B cell (primary cell): ENCODE measurements around the gene PARD3B. TPM values are rescaled to one million over a fixed set of nuclear protein-coding genes. Genes with fewer than 3 reads are reported as not detected.

ENCODE experiments used
- ATAC-seq: fragments of 200-7000 bp; cut with Tn5 transposase; one replicate; pipeline ENCODE4 v1.10.0; 2021; ENCODE audit warnings: low read depth, mild to moderate bottlenecking, moderate number of reproducible peaks, moderate library complexity
- CTCF ChIA-PET: fragments of 350-600 bp; sonication (Branson Sonifier 250); formaldehyde crosslinking; loops from one replicate; lab custom pipeline; 2021; ENCODE audit warnings: antibody characterized with exemption, inconsistent platforms; lab: Charles Lee
- POLR2A ChIA-PET: fragments of 350-600 bp; sonication (Branson Sonifier 250); formaldehyde crosslinking; loops from one replicate; lab custom pipeline; 2021; ENCODE audit warnings: antibody characterized with exemption; lab: Charles Lee
- DNase-seq: peaks from one replicate; pipeline ENCODE4 v3.0.0; 2013
- H2AFZ ChIP-seq: 2 replicates; pipeline ENCODE4 v1.6.1; 2012; ENCODE audit warnings: mild to moderate bottlenecking, low read depth, low read length; ENCODE audit not compliant: insufficient read depth, poor library complexity, severe bottlenecking
- H3K27ac ChIP-seq, 2 donors: 1 replicate in 1 of 2; 2 replicates in 1 of 2; pipeline ENCODE4 v1.5.1; 2012 to 2013; ENCODE audit warnings: low read length in 2 of 2, mild to moderate bottlenecking in 2 of 2, moderate library complexity in 1 of 2
- H3K27me3 ChIP-seq, 4 experiments: fragments of 200-600 bp in 1 of 4; sonication (generic) in 1 of 4; replicated peaks in 1 of 4; 1 replicate in 2 of 4; 2 replicates in 2 of 4; pipeline versions ENCODE4 v1.6.1 to v1.7.0; 2013 to 2016; ENCODE audit warnings: low read length in 3 of 4, mild to moderate bottlenecking in 2 of 4, mixed read lengths in 1 of 4, moderate library complexity in 1 of 4; ENCODE audit not compliant: insufficient read depth in 4 of 4, control insufficient read depth in 3 of 4; ENCODE audit errors: control extremely low read depth in 1 of 4
- H3K36me3 ChIP-seq, 2 experiments: replicated peaks in 1 of 2; 1 replicate in 1 of 2; 2 replicates in 1 of 2; pipeline versions ENCODE4 v1.6.1 to v1.7.1; 2013; ENCODE audit warnings: low read length in 1 of 2; ENCODE audit not compliant: insufficient read depth in 2 of 2, control insufficient read depth in 1 of 2; ENCODE audit errors: control extremely low read depth in 1 of 2, extremely low read depth in 1 of 2
- H3K4me1 ChIP-seq, 2 donors: fragments of 200-600 bp in 1 of 2; sonication (generic) in 1 of 2; 1 replicate in 1 of 2; 2 replicates in 1 of 2; pipeline versions ENCODE4 v1.5.1 to v1.6.1; 2013 to 2017; ENCODE audit warnings: low read length in 2 of 2; ENCODE audit not compliant: control insufficient read depth in 2 of 2, insufficient read depth in 2 of 2
- H3K4me2 ChIP-seq: replicated peaks from 2 replicates; pipeline ENCODE3; 2012; ENCODE audit warnings: mild to moderate bottlenecking, low read depth, low read length; ENCODE audit not compliant: poor library complexity, severe bottlenecking
- H3K4me3 ChIP-seq, 5 experiments: fragments of 200-600 bp in 1 of 5; sonication (generic) in 1 of 5; 1 replicate in 3 of 5; 2 replicates in 2 of 5; pipeline versions ENCODE4 v1.5.1 to v1.7.0; 2011 to 2016; ENCODE audit warnings: low read length in 4 of 5, mild to moderate bottlenecking in 4 of 5, low read depth in 2 of 5, control low read depth in 1 of 5, moderate library complexity in 1 of 5; ENCODE audit not compliant: insufficient read depth in 1 of 5; ENCODE audit errors: control extremely low read depth in 1 of 5, extremely low read depth in 1 of 5
- H3K79me2 ChIP-seq: fragments of 200-600 bp; sonication (generic); one replicate; pipeline ENCODE4 v1.6.0; 2016; ENCODE audit warnings: low read length; ENCODE audit not compliant: control insufficient read depth, insufficient read depth
- H3K9ac ChIP-seq: fragments of 200-600 bp; sonication (generic); 2 replicates; pipeline ENCODE4 v1.6.1; 2017; ENCODE audit warnings: mild to moderate bottlenecking, low read length, moderate library complexity
- H3K9me3 ChIP-seq, 3 donors: one replicate each; pipeline versions ENCODE4 v1.6.1 to v1.7.1; 2013; ENCODE audit warnings: low read length in 2 of 3; ENCODE audit not compliant: control insufficient read depth in 2 of 3, insufficient read depth in 1 of 3; ENCODE audit errors: control extremely low read depth in 1 of 3
- H4K20me1 ChIP-seq: 2 replicates; pipeline ENCODE4 v1.6.0; 2012; ENCODE audit warnings: mild to moderate bottlenecking, low read length; ENCODE audit not compliant: insufficient read depth, control insufficient read depth, poor library complexity, severe bottlenecking
- H3K27ac Mint-ChIP-seq: one replicate; pipeline ENCODE4 v1.8.0; 2021; ENCODE audit warnings: mixed read lengths
- H3K27me3 Mint-ChIP-seq: one replicate; pipeline ENCODE4 v1.8.0; 2021; ENCODE audit warnings: mixed read lengths
- H3K4me1 Mint-ChIP-seq: one replicate; pipeline ENCODE4 v1.8.0; 2021; ENCODE audit warnings: mixed read lengths
- H3K4me3 Mint-ChIP-seq: one replicate; pipeline ENCODE4 v1.8.0; 2021; ENCODE audit warnings: mixed read lengths
- H3K9me3 Mint-ChIP-seq: one replicate; pipeline ENCODE4 v1.8.0; 2022; ENCODE audit warnings: mixed read lengths; ENCODE audit not compliant: insufficient read depth
- CTCF ChIP-seq: fragments of 200-600 bp; IDR thresholded peaks from one replicate; pipeline ENCODE4 v1.8.0; 2022; ENCODE audit warnings: antibody characterized with exemption, mild to moderate bottlenecking
- EZH2 ChIP-seq: IDR thresholded peaks from 2 replicates; pipeline ENCODE4 v1.6.1; 2012; ENCODE audit warnings: borderline replicate concordance, low read depth, mild to moderate bottlenecking, moderate library complexity, low read length; ENCODE audit not compliant: insufficient read depth, poor library complexity, severe bottlenecking
- WGBS: methylation state at CpG from one replicate; pipeline ENCODE4 v1.1.5; 2013; ENCODE audit warnings: missing lambda C conversion rate; ENCODE audit not compliant: insufficient coverage; 5-methylcytosine and 5-hydroxymethylcytosine counted together
- intact Hi-C: fragments of 100-400 bp; cut with micrococcal nuclease; formaldehyde crosslinking; loops from one replicate; pipeline ENCODE4 v1.10.0; 2022
- polyA minus RNA-seq: library from RNA; depleted of rRNA, polyadenylated mRNA; stranded (reverse); fragments of >200 nt; gene quantifications from 2 replicates; pipeline ENCODE4 v1.2.3, GENCODE V29; 2012
- polyA plus RNA-seq: library from polyadenylated mRNA; depleted of rRNA; stranded (reverse); fragments of >200 nt; gene quantifications from 2 replicates; pipeline ENCODE4 v1.2.3, GENCODE V29; 2012
- total RNA-seq, 2 donors: library from RNA; stranded (reverse); fragments of 120-200 nt in 1 of 2; gene quantifications; 1 replicate in 1 of 2; 2 replicates in 1 of 2; pipeline versions ENCODE4 v1.2.3 to v1.2.4, GENCODE V29; 2013 to 2022

PARD3B gene
- total RNA-seq (not detected in 2 replicates), polyA plus RNA-seq (not detected in 2 replicates), polyA minus RNA-seq (0.07 TPM in 1 of 2 replicates, not detected in the other)
- 0.33 TPM for total RNA-seq (2013)

GRCh38 chr2:204544961-204545860 lies at the start of gene PARD3B:
TSS of gene PARD3B (plus strand) at chr2:204545475. CDS start at chr2:204546000, 525 bp downstream.
- H3K4me1 ChIP-seq, result peaks cover 4 to 7% of the 10 kb centered on the region in 2 donors
- Mint-ChIP-seq H3K4me3 (peak within 1 kb of the TSS; percentile 78), H3K4me1 (peaks cover 17% of the 10 kb centered on the region), H3K27me3 (peaks cover 39% of the 10 kb centered on the region), H3K27ac (no peak within 1 kb of the TSS), H3K9me3 (no peaks in the 10 kb centered on the region)
- POLR2A ChIA-PET, result no interaction called here
- WGBS, result 1% methylated on average over 82 of the region's 82 CpGs
- ATAC-seq (no peak), DNase-seq (no peak)
- peak within 1 kb of the TSS; percentile 27 for H3K9ac ChIP-seq
- peak within 1 kb of the TSS; percentile 59 for H3K4me2 ChIP-seq
- no peak within 1 kb of the TSS for H3K27ac ChIP-seq
- H3K27me3 ChIP-seq, result peaks cover 0 to 22% (median 9%) of the 10 kb centered on the region in 4 experiments
- CTCF ChIA-PET, result no interaction called here
- intact Hi-C loops, result no loop called here
- H2AFZ ChIP-seq, result peak within 1 kb of the TSS; percentile 44
- no peaks in the 10 kb centered on the region for H4K20me1 ChIP-seq
- TF ChIP-seq CTCF (no peak), EZH2 (no peak)
- no peaks in the 10 kb centered on the region for H3K9me3 ChIP-seq
- peak within 1 kb of the TSS in 2 of 5 experiments; percentile 21 to 26 for H3K4me3 ChIP-seq
- no peaks in the 10 kb centered on the region for H3K79me2 ChIP-seq
- H3K36me3 ChIP-seq, result no peaks in the 10 kb centered on the region

DNA sequence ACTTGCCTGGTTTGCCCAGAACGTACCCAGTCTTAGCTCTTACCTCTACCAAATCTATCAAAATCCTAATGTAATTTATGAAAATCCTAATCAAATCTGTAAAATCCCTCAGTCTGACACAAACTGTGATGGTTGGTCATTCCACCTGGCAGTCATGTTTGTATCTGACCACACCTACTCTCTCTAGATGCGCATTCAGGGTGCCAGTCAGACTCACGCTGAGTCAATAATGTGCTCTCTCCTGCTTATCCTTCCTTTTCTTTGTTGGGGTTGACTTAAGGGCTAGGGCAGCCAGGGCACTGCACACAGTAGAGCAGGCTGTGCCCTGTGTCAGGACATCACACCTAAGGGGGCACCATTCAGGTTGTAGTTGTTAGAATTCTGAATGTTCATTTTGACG lies 48.5 kb upstream of the PARD3B start:
- intact Hi-C loops, result no loop called here
- Histone ChIP-seq H3K4me1 (no peaks in the 10 kb centered on the region), H4K20me1 (no peaks in the 10 kb centered on the region), H3K4me3 (no peak overlapping the region), H3K27ac (no peak overlapping the region), H3K27me3 (no peaks in the 10 kb centered on the region), H3K9me3 (peaks cover 0 to 9% (median 0%) of the 10 kb centered on the region in 3 donors), H3K79me2 (no peaks in the 10 kb centered on the region), H3K4me2 (no peak overlapping the region), H3K9ac (no peak overlapping the region), H2AFZ (no peak overlapping the region), H3K36me3 (no peaks in the 10 kb centered on the region)
- Mint-ChIP-seq H3K27me3 (no peaks in the 10 kb centered on the region), H3K4me3 (no peak overlapping the region), H3K27ac (no peak overlapping the region), H3K4me1 (no peaks in the 10 kb centered on the region), H3K9me3 (no peaks in the 10 kb centered on the region)
- WGBS, result 100% methylated on average over 1 of the region's 4 CpGs
- ChIA-PET CTCF (no interaction called here), POLR2A (no interaction called here)
- no peak for ATAC-seq
- TF ChIP-seq CTCF, result no peak
- TF ChIP-seq EZH2, result no peak
- DNase-seq, result no peak
